Progenitor cell of endocrine pancreas (in vitro differentiated cells): ENCODE measurements around the gene SMOC2. TPM values are rescaled to one million over a fixed set of nuclear protein-coding genes. Genes with fewer than 3 reads are reported as not detected.

Source experiments
- DNase-seq: peaks from one replicate; pipeline ENCODE4 v3.0.0; 2021; ENCODE audit warnings: low spot score; ENCODE audit not compliant: unreplicated experiment
- H3K27ac Mint-ChIP-seq: 2 replicates; pipeline ENCODE4 v1.8.0; 2021; ENCODE audit warnings: mild to moderate bottlenecking, moderate library complexity, mixed read lengths
- H3K27me3 Mint-ChIP-seq: 2 replicates; pipeline ENCODE4 v1.8.0; 2021; ENCODE audit warnings: mixed read lengths
- H3K36me3 Mint-ChIP-seq: 2 replicates; pipeline ENCODE4 v1.8.0; 2022; ENCODE audit warnings: mixed read lengths; ENCODE audit not compliant: insufficient read depth
- H3K4me1 Mint-ChIP-seq: 2 replicates; pipeline ENCODE4 v1.8.0; 2021; ENCODE audit warnings: low read depth, mixed read lengths
- H3K4me3 Mint-ChIP-seq: 2 replicates; pipeline ENCODE4 v1.8.0; 2021; ENCODE audit warnings: low read depth, mild to moderate bottlenecking, moderate library complexity, mixed read lengths
- H3K9me3 Mint-ChIP-seq: 2 replicates; pipeline ENCODE4 v1.8.0; 2021; ENCODE audit warnings: low read depth, mixed read lengths
- CTCF ChIP-seq: fragments of 200-600 bp; sonication (generic); IDR thresholded peaks from one replicate; pipeline ENCODE4 v1.5.0; 2021; ENCODE audit warnings: antibody characterized with exemption, mild to moderate bottlenecking; ENCODE audit not compliant: unreplicated experiment
- total RNA-seq: library from RNA; stranded (reverse); gene quantifications from 2 replicates; pipeline ENCODE4 v1.2.1, GENCODE V29; 2021

The SMOC2 gene
- total RNA-seq, 1 donor from 2014 or later = 5.9 TPM

DNA sequence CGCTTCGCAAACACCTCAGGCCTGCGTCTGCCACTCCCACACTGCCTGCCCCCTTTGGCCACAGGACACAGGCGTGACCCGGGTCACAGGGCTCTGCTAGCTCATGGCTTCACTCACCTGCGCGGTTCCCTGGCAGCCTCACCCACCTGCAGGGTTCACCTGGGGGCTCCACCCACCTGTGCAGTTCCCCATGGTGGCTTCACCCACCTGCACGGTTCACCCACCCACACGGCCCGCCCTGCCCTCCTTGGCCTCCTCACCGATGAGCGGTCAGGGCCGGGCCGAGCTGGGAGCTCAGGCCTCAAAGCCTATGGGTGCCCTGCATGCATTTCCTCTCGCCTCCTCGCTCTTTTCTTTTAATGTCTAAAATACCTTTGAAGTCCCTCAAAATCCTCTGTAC lies 54.7 kb downstream of the SMOC2 start:
- no peak overlapping the region for H3K27ac Mint-ChIP-seq
- peaks cover 35% of the 10 kb centered on the region for H3K27me3 Mint-ChIP-seq

GRCh38 chr6:168496139-168496996 lies 55.4 kb downstream of the SMOC2 start:
- H3K9me3 Mint-ChIP-seq = no peaks in the 10 kb centered on the region

More for the DNA sequence above, 54.7 kb downstream of the SMOC2 start:
- no peak for DNase-seq
- no peak for TF ChIP-seq CTCF
- Mint-ChIP-seq H3K4me3 (no peak overlapping the region), H3K36me3 (no peaks in the 10 kb centered on the region), H3K4me1 (peaks cover 19% of the 10 kb centered on the region), H3K9me3 (no peaks in the 10 kb centered on the region)

DNA sequence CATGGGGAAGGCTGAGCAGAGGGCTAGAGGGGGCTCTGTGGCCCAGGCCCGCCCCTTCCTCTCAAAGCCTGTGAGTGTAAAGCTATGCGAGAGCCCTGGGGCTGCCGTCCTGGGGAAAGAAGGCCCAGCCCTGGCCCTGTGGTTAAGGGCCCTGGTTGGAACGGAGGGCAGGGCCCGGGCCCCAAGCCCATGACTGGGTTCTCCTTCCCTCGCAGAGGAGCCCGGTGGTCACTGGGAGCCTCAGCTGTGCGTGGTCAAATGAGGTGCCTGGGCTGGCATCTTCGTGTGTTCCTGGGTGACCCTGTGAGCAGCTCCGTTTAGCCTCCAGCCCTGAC lies 56.0 kb downstream of the SMOC2 start:
- H3K36me3 Mint-ChIP-seq = no peaks in the 10 kb centered on the region
- H3K27me3 Mint-ChIP-seq = peaks cover 46% of the 10 kb centered on the region
- H3K4me1 Mint-ChIP-seq = peaks cover 19% of the 10 kb centered on the region
- H3K4me3 Mint-ChIP-seq = no peak overlapping the region
- no peaks in the 10 kb centered on the region for H3K9me3 Mint-ChIP-seq
- DNase-seq = no peak
- no peak for TF ChIP-seq CTCF
- H3K27ac Mint-ChIP-seq = no peak overlapping the region

More at GRCh38 chr6:168496139-168496996, 55.4 kb downstream of the SMOC2 start:
- Mint-ChIP-seq H3K4me3 (no peak overlapping the region), H3K36me3 (no peaks in the 10 kb centered on the region), H3K27ac (peak overlapping the region; percentile 4), H3K4me1 (peaks cover 19% of the 10 kb centered on the region), H3K27me3 (peaks cover 42% of the 10 kb centered on the region)
- no peak for TF ChIP-seq CTCF
- DNase-seq = no peak

DNA sequence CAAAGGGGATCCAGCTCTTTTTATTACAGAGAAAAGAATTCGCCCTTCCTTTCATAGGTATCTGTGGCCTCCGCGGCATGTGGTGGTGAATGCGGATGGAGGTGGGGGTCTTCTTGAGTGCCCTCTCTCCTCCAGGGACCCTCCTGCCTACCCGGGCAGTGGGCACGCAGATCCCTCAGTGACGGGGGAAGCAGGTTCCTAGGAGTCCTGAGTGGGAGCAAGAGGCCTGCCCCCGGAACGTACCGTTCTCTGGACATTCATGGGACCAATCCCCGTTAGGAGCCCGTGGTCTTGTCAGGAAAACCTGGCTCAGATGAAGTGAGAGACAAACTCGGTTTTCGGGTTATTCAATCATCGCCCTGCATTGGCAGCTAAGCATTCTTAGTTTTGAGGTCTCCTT lies 56.4 kb downstream of the SMOC2 start:
- Mint-ChIP-seq H3K4me3 (no peak overlapping the region), H3K9me3 (no peaks in the 10 kb centered on the region), H3K27ac (no peak overlapping the region), H3K36me3 (no peaks in the 10 kb centered on the region), H3K4me1 (peaks cover 19% of the 10 kb centered on the region), H3K27me3 (peaks cover 50% of the 10 kb centered on the region)
- no peak for DNase-seq
- TF ChIP-seq CTCF = no peak

DNA sequence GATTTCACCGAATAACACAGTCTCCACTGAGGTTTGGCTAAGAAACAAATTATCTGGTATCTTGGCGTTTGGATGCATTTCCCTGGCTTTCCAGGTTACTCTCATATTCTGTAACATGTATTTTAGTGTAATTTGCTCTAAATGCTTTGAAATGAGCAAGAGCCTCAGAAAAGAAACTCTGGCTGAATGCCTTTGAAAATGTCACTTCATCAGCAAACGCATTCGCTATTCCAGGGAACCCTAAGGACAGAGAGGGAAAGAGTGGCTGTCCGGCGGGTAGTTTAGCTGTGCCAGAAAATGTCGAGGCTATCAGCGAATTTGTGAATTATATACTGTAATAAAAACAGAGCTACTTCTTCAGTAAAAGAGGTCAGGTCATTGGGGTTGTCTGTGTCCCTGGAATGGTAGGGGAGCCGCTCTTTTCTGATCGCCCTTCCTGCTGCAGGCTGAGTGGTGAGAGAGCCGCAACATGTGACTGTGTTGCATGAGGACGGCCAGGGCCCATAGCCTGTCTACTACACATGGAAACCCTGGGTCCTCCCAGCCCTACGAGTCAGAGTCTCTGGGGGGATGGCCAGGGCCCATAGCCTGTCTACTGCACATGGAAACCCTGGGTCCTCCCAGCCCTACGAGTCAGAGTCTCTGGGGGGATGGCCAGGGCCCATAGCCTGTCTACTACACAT lies 57.3 kb downstream of the SMOC2 start:
- no peak overlapping the region for H3K27ac Mint-ChIP-seq
- TF ChIP-seq CTCF = no peak
- peaks cover 19% of the 10 kb centered on the region for H3K4me1 Mint-ChIP-seq
- no peaks in the 10 kb centered on the region for H3K36me3 Mint-ChIP-seq
- no peak for DNase-seq
- no peak overlapping the region for H3K4me3 Mint-ChIP-seq
- H3K27me3 Mint-ChIP-seq = peaks cover 47% of the 10 kb centered on the region
- H3K9me3 Mint-ChIP-seq = no peaks in the 10 kb centered on the region
